Measurements from ENCODE around the gene MAF.

DNA sequence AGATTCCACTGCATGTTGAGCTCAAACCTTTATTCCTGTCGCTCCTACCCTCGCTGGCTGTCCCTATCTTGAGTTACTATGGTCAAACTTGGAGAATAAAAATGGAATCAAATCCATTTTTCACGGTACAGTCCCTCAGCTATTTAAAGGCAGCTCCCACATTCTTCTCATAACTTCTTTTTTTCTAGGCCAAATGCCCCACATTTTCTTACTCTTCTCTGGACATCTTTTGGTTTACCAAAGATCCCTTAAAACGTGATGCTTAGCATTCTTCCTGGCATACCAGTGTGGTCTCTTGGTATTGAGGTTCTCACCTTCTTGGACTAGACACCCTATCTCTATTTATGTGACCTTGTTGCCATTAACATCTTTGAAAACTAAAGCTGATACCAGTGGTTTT is 48.3 kb upstream of the MAF start:
- TF ChIP-seq ZNF761 (CRISPR knock-in tag; conservative IDR thresholded peaks at IDR 0.05), result no peak
- no peak for TF ChIP-seq EZH2 (conservative IDR thresholded peaks at IDR 0.05; ENCODE audit: low read depth, low read length)
- TF ChIP-seq EP300 (IDR thresholded peaks at IDR 0.05; ENCODE audit: low read depth in 2 of 2, low read length in 2 of 2), result no peak
- no peak for TF ChIP-seq EP300 (CRISPR knock-in tag; IDR thresholded peaks at IDR 0.05; ENCODE audit: borderline replicate concordance)
- no peak for TF ChIP-seq ZBTB3 (CRISPR knock-in tag; IDR thresholded peaks at IDR 0.05; ENCODE audit: borderline replicate concordance, low read depth)
